NCI-H82 treated with DMSO at 0.1 percent for 48 hours (cell line): ENCODE data around the gene SOX30.
"Not testable (repeated sequence)": the region's sequence is repeated elsewhere in the genome, so short reads cannot be mapped to it uniquely, and the experiment has no call there.

Experiments used
- DNase-seq: peaks from one replicate; lab custom pipeline; 2025; ENCODE audit not compliant: unreplicated experiment; lab: John Stamatoyannopoulos, UW

Gene SOX30

DNA sequence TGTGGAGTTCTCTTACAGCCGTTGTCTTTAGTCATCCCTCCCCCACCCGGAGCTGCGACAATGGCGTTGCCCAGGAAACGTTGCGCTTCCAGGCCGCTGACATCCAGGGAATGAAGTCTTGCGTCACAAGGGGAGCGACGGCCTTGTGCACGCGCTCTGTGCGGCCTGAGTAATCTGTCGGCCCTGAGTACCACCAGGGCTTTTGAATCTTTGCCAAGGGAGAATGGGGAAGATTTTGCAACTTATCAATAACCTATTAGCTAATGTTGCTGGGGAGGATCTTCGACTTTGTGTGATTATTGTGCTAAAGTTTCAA is at the start of gene SOX30:
Gene SOX30 (minus strand): TSS at position 62 of the 316 bp plus-strand sequence. CDS start 360 bp downstream, outside the sequence.
- DNase-seq: no peak

DNA sequence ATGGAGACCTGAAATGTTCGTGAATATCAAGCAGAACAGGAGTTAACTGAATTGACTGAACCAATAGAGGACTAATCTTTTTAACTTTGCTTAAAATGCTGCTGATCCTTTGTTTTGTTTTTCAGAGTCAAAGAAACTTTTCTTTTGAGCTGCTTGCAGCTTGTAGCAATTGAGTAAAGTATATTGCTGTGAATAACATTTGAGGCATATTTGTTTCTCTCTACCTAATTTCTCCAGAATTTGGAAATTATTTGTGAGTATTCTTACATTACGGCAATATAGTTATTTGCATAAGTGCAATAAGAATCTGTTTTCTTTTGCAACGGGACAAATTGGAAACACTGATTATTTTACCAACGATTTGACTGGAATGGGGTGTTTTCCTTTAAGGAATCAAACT is 46.4 kb upstream of the SOX30 start:
- DNase-seq: not testable (repeated sequence)

DNA sequence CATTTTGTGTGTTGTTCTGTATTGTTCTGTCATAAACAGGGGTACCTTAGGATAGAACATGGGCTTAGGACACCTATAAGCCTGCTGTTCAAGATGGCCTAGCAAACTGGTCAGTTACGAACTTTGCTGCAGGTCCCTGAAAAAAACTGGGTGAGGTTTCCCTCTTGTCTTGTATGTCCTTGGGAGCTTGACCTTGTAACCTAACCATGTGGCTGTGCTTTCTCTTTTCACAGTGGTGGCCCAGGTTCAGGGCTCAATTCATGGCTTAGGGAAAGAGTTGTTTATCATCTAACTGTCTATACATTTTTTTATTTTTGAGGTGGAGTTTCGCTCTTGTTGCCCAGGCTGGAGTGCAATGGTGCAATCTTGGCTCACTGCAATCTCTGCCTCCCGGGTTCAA is 43.9 kb upstream of the SOX30 start:
- DNase-seq: not testable (repeated sequence)

DNA sequence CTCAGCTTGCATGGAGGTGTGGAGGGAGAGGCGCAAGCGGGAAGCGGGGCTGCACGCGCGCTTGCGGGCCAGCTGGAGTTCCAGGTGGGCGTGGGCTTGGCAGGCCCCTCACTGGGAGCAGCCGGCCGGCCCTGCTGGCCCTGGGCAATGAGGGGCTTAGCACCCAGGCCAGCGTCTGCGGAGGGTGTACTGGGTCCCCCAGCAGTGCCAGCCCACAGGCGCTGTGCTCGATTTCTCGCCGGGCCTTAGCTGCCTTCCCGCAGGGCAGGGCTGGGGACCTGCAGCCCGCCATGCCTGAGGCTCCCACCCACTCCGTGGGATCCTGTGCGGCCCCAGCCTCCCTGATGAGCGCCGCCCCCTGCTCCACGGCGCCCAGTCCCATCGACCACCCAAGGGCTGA is 41.6 kb upstream of the SOX30 start:
- not testable (repeated sequence) for DNase-seq

DNA sequence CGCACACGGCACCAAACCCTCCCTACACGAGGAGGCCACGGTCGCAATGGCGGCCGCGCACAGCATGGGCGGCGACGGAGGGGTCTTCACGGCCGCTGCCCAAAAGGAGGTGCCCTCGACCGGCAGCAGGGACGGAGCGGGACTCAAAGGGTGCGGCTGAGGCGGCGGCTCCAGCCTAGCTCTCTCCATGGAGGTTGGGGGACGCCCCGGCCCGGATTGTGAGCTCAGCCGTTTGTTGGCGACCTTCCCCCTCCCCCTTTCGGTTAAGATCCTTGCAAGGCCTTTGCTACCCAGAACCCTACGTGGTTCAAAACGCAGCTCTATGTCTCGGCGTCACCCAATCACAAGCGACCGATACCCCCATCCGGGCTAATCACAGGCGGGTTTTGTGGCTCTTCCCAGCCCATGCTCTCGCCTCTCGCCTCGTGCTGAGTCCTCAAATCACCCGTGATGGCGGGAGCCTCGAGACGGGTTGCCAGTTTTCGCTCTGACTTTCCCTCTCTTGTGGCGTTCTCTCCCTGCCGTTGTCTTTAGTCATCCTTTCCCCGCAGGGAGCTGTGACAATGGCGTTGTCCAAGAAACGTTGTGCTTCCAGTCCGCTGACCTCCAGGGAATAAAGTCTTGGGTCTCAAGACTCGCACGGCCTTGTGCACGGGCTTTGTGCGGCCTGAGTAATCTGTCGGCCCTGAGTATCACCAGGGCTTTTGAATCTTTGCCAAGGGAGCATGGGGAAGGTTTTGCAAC is 38.6 kb upstream of the SOX30 start:
- no peak for DNase-seq

DNA sequence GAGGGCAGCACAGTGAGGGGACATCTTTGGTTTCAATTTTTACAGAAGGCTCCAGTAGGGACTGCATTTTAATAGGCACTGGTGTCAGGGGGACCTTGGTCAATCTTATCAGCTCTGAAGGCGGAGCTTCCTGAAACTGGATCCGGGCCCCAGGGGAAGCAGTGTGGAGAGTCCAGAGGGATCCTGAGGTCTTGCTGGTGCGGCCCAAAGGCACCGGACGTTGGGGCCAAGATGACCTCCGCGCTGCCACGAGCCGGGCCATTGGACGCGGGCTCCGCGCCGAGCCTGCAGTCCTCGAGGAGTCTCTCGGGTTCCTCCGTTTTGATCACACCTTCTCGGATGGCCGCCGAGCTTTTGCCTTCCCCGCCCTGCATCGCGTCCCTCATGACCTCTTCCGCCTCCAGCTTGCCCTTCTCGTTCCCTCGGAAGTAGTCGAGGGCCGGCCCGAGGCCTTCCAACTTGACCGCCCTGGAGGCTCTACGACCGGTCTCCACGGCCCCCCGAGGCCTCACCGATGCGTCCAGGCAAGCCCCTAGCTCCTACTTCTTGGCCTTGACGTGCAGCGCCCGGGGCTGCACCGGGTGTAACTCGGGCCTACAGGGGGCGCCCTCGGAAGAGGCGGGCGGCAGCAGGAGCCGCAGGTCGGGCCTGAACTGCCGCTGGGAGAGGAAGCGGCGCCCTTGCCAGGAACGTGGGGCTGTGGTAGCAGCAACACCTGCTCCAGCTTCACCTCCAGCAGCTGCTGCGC is 37.9 kb upstream of the SOX30 start:
- no peak for DNase-seq

DNA sequence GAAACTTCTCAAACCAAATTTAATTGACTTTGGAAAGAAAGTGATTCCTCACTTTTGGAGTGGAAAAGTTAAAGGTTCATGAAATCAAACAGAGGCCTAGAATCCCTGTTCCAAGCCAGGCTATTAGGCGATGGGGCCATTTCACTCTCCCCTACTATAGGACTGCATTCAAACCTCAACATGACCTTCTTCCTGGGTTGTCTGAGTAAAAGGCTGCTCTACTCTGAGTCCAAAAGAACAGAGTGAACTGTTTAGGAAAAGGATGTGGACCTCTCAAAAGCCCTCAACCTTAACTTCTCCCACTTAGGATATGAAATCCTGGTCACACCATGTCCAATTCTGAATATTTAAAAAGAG is 34.9 kb upstream of the SOX30 start:
- no peak for DNase-seq

DNA sequence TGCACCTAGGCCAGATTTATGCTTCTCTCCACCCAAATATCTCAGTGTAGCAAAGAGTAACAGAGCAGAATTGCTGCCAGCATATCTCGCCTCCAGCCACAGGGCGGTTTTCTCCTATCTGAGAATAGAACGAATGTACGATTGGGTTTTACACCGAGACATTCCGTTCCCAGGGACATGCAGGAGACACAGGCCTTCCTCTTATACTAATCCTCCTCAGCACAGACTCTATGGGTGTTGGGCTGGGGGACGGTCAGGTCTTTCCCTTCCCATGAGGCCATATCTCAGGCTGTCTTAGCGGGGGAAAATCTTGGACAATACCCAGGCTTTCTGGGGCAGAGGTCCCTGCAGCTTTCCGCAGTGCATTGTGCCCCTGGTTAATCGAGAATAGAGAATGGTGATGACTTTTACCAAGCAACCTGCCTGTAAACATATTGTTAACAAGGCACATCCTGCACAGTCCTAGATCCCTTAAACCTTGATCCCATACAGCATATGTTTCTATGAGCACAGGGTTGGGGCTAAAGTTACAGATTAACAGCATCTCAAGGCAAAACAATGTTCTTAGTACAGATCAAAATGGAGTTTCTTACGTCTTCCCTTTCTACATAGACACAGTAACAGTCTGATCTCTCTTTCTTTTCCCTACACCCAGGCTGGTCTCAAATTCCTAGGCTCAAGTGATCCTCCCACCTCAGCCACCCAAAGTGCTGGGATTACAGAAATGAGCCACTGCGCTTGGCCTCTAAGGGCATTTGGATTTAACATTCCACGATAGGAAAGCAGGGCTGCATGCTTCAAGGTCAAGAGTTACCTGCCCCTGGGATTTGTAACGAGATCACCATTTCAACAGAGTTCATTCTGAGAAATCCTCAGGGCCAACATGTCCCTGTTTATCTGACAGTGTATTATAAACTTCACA is 34.3 kb upstream of the SOX30 start:
- peak; percentile 13 for DNase-seq

DNA sequence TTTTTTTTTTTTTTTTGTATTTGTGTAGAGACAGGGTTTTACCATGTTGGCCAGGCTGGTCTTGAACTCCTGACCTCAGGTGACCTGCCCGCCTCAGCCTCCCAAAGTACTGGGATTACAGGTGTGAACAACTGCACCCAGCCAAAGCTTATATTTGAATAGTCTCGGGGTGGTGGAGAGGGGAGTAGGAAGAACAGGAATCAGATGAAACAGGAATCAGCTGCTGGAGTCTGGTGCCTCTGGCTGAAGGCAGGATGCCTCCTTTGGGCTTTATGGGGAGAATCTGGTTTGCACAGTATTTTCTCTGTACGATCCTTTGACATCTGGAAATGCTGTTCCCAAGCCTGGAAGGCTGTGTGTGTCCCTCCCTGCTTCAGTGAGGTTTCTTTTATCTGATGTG is 30.0 kb upstream of the SOX30 start:
- DNase-seq: no peak

DNA sequence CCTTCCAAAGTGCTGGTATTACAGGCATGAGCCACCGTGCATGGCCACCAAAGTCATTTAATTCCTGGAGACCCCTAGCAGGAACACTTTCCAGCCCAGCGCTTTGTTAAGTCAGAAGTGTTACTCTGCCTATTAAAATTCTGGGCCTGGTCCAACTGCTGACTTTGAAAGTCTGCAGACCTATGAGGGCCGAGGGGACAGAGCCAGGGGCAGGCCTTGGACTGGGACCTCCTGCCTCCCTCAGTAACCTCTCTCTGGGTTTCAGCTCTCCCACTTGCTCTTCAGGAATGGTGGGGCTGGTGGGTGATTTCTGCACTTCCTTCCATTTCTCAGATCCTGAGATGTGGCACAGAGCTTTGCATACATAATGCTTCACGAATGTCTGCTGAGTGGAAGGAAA is 28.8 kb upstream of the SOX30 start:
- DNase-seq: no peak

DNA sequence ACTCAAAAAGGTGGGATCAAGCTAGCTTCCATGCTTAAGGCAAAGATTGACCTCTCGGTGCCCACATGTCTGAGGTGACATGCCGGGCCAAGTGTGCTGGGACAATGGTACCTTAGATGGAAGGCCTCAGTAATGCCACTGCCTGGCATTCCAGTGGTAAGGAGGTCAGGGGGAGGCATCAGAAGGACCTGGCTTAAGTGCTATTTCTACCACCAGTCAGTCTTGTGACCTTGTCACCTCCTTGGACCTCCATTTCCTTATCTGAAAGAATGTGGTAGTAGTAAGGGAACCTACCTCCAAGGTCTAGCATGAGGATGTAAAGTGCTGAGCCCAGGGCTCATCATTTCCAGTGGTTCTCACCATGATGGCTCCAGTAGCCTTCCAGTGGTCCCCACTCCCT is 28.0 kb upstream of the SOX30 start:
- no peak for DNase-seq

DNA sequence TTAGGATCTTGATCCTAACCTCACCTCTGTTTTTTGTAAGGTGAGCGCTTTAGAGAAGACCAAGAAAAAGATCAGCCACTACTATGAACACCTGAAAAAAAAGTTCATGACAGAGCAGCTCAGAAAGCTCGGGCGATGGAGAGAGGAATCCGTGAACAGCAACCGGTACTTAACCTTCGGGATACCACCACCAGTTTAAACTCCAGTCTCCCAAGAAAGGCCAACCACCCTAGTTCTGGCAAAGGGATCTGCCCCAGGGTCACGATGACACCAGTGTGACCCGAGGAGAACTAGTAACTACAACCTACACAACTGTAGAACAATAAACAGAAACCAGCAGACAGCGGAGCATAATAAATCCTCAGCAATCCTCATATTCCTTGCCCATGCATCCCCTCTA is 27.6 kb upstream of the SOX30 start:
- DNase-seq: no peak

DNA sequence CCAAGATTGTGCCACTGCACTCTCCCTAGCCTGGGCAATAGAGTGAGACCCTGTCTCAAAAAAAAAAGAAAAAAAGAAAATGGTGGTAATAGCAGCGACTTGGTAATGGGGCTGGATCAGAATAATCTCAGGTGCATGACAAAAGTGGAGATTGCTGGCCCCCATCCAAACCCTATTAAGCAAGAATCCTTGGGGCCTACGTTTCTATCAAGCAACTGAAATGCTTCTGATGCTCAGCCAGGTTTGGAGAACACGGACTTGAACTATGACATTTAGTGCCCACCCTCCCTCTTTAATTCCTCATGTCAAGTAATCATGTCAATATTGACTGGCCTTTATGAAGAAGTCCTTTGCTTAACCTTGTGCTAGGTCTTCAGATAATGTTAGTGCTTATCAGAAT is 25.7 kb upstream of the SOX30 start:
- DNase-seq: no peak

DNA sequence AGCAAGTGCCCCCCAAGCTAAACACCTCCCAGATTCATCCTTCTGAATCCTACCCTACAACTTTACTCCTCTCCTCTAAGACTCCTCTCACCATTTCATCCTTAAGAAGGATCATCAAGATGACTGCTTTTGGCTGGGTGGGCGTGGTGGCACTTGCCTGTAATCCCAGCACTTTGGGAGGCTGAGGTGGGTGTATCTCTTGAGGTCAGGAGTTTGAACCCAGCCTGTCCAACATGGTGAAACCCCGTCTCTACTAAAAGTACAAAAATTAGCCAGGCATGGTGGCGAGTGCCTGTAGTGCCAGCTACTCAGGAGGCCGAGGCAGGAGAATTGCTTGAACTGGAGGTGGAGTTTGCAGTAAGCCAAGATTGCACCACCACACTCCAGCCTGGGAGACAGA is 22.1 kb upstream of the SOX30 start:
- not testable (repeated sequence) for DNase-seq

DNA sequence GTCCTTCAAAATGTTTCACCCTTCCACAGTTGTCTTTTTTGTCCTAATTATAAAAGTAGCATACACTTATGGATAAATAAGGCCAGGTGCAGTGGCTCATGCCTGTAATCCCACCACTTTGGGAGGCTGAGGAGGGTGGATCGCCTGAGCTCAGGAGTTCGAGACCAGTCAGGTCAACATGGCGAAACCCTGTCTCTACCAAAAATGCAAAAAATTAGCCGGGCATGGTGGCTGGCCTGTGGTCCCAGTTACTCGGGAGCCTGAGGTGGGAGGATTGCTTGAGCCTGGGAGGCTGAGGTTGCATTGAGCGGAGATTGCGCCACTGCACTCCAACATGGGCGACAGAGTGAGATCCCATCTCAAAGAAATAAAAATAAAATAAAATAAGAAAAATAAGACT is 20.7 kb upstream of the SOX30 start:
- no peak for DNase-seq

DNA sequence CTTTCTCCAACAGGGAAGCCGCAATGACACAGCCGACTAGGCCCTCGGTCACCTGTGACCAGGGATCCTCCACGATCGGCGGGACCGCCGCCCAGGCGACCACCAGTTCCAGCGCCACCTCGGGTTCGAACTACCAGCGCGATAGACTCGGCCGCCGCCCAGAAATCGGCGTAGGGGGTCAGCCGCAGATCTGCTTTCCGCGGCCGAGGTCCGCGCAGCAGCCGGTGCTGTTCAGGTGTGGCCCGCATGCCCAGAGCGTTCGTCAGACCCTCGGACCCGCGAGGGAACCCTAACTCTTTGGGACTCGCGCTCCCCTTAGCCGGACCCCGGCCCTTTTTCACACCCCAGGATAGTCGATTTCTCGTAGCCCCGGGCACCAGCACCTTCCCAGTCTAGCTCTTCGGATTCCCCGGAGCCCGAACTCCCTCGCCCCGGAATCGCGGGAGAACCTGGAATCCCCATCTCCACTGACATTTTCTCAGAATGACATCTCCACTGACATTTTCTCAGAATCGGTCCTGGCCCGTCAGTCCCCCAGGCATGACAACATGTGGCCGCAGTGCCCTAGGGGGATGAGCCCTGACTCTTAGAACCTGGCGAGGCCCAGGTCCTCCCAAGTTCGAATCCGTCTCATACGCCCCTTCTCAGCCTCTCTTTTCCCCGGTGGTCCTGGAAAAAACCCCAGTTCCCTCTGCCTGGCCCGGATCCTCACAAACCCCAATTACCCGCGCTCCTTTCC is 19.5 kb upstream of the SOX30 start:
- no peak for DNase-seq

DNA sequence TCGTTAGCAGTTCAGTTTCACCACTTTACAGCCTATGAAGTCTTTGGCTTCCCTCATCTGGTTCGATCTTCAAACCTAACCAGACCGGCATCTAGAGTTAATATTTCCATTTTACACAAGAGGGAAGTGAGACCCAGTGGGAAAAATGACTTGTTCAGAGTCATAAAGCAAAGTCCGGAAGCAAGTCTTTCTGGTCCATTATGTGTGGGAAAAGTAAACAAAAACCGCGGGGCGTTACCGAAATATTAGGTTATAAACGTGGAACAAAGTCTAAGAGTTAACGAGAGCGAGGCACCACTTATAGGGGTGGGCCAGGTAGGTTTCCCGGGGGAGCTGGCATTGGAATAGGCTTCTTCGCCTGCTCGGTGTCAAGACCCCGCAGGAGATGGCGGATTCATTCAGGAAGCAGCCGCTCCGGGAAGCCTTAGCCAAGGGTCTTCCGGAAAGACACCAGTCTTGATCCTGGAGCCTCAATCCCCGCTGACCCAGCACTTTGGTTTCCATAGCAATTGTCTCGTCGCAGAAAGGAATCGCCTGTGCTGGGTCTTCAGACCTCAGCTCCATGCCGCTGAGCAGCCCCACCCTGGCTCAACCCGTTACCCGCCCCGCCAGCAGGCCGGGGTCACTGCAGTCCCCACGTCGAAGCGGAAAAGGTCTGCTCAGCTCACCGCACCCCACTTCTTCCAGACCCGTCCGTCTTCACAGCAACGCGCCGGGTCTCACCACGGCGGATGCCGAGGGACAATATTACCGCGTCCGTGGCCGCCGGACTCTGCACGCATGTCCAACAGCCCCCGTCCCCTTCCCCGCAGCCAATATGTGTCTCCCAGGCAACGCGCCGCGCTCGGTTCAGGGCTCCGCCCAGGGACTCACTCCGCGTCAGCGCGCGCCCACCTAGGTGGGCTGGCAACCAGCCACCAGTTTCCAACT is 18.7 kb upstream of the SOX30 start, which contains the start of gene C5orf52:
Gene C5orf52 (plus strand): TSS at position 872 of the 930 bp plus-strand sequence. CDS start 82 bp downstream, outside the sequence.
- no peak for DNase-seq

DNA sequence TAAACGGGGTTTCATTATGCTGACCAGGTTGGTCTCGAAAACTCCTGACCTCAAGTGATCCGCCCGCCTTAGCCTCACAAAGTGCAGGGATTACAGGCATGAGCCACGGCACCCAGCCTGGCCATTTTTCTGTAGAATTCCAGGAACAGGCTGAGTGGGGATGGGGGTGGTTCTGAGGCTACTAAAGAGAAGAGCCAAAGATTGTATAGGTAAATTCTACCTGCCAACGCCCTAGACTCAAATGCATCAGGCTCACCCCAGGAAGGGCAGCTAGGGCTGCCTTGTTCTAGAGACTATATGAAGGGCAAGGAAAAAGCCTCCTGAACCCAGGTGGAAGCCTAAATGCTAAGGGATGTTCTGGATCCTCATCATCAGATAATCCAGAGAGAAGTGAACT is 17.5 kb upstream of the SOX30 start:
- no peak for DNase-seq

DNA sequence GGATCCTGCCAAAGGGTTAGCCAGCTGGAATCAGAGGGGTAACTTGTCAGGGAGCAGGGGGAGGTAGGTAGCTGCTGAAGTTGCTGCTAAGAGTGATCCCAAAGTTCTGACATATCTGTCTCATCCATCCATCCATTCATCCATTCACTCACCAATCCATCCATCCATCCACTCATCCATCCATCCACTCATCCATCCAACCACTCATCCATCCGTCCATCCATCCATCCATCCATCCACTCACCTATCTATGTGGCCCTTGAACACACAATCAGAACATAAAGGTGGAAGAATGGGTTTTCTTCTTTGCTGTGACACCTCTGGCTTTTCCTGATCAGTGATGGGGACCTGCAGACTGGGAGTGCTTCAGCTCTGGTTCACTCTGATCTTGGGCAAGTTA is 16.1 kb upstream of the SOX30 start:
- no peak for DNase-seq
